Mucosa of descending colon (tissue), 3 donors: ENCODE measurements around the gene MED29. TPM values are rescaled to one million over a fixed set of nuclear protein-coding genes. Genes with fewer than 3 reads are reported as not detected.
A peak's percentile ranks its signal among the peaks of the same experiment; 100 is the strongest.

Experiments
- ATAC-seq: fragments of 200-7000 bp; cut with Tn5 transposase; one replicate; pipeline ENCODE4 v1.9.1; 2020; ENCODE audit warnings: mild to moderate bottlenecking, moderate library complexity
- DNase-seq, 3 donors: peaks; one replicate each; pipeline ENCODE4 v3.0.0-alpha.2; 2020
- H3K36me3 ChIP-seq: fragments of 200-600 bp; one replicate; pipeline ENCODE4 v1.8.0; 2021; ENCODE audit warnings: low read depth, mild to moderate bottlenecking
- H3K4me1 ChIP-seq: fragments of 200-600 bp; one replicate; pipeline ENCODE4 v1.8.0; 2021; ENCODE audit warnings: low read depth, mild to moderate bottlenecking
- H3K4me3 ChIP-seq: fragments of 200-600 bp; one replicate; pipeline ENCODE4 v1.8.0; 2021; ENCODE audit warnings: mild to moderate bottlenecking
- H3K9me3 ChIP-seq: fragments of 200-600 bp; one replicate; pipeline ENCODE4 v1.8.0; 2021; ENCODE audit warnings: mild to moderate bottlenecking
- CTCF ChIP-seq: fragments of 200-600 bp; IDR thresholded peaks from one replicate; pipeline ENCODE4 v1.8.0; 2022; ENCODE audit warnings: antibody characterized with exemption, mild to moderate bottlenecking
- intact Hi-C, 2 donors: fragments of 100-400 bp; cut with DNase I in 1 of 2; cut with micrococcal nuclease in 1 of 2; formaldehyde crosslinking; loops; one replicate each; pipeline versions ENCODE4 v1.11.0 to v1.11.1; 2022; cut with DNase I, micrococcal nuclease
- total RNA-seq, 3 donors: library from RNA; stranded (reverse); fragmentation: NEBNext Ultra II Directional in 2 of 3; extraction: Animal tissue kit (Norgen Biotek cat#: 25700) in 2 of 3; gene quantifications; one replicate each; pipeline versions ENCODE4 v1.2.1 to v1.2.4, GENCODE V29; 2021 to 2023
- donor health status: DM: no; HTN: no; CAD: no; lungs with moderate emphysema.
- donor health status: DM: no; HTN: no; CAD: no.
- donor health status: DM: no; HTN: yes; CAD: no.

Gene MED29
- total RNA-seq, 3 donors from 2014 or later = 28.4 to 31.2 (median 28.8) TPM

GRCh38 chr19:39401549-39402345, 10.6 kb downstream of the MED29 start:
- TF ChIP-seq CTCF = no peak
- intact Hi-C loops = no loop called here
- no peak overlapping the region for H3K4me3 ChIP-seq
- H3K9me3 ChIP-seq = no peaks in the 10 kb centered on the region
- peak; percentile 86 to 92 (median 86) for DNase-seq
- H3K4me1 ChIP-seq = peaks cover 68% of the 10 kb centered on the region
- ATAC-seq = peak; percentile 37
- H3K36me3 ChIP-seq = no peaks in the 10 kb centered on the region

GRCh38 chr19:39402346-39403300, 11.4 kb downstream of the MED29 start:
- no peak overlapping the region for H3K4me3 ChIP-seq
- intact Hi-C loops = no loop called here
- H3K9me3 ChIP-seq = no peaks in the 10 kb centered on the region
- peaks cover 62% of the 10 kb centered on the region for H3K4me1 ChIP-seq
- TF ChIP-seq CTCF = no peak
- peak; percentile 90 to 96 (median 94) for DNase-seq
- ATAC-seq = peak; percentile 40
- no peaks in the 10 kb centered on the region for H3K36me3 ChIP-seq

DNA sequence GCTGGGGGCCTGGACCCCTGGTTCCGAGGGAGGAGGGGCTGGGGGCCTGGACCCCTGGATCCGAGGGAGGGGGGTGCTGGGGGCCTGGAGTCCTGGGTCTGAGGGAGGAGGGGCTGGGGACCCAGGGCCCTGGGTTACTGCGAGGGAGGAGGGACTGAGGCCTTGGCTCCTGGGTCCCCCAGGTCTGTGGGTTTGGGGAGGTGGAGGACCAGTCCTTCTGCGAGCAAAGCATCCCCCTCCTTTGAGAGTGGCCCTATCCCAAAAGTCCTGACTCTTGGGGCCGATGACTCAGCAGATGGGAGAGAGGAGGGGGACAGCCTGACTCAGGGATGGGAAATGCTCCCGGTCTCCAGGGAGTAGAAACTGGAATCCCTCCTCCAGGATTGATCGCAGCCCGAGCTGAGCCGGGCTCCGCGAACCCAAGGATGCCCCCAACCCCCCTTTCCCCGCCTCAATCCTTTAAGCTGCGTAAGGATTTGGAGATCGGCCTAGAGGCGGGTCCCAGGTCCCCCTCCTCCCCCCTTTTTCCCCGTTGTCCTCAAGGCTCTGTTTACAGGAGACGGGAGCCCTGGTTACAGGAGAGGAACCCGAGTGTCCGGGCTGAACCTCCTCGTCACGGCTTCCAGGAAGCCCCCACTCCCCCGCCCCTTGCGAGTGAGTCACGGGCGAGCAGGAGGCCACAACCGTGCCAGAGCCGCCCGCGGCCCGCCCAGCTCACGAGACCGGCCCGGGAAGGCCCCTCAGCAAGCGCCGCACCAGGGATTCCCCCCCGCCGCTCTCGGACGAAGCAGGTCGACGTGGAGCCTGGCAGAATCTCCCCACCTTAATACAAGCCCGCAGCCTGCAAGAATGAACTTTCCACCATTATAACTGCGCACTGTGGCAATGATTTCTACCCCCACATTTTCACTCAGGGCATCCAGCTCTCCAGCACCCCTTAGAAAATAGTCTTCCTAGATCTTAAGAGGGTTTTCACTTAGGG, 12.4 kb downstream of the MED29 start:
- intact Hi-C loops = no loop called here
- Histone ChIP-seq H3K4me1 (peaks cover 52% of the 10 kb centered on the region), H3K9me3 (no peaks in the 10 kb centered on the region), H3K4me3 (no peak overlapping the region), H3K36me3 (no peaks in the 10 kb centered on the region)
- DNase-seq (peak; percentile 96 to 99 (median 96)), ATAC-seq (peak; percentile 49)
- TF ChIP-seq CTCF = no peak

DNA sequence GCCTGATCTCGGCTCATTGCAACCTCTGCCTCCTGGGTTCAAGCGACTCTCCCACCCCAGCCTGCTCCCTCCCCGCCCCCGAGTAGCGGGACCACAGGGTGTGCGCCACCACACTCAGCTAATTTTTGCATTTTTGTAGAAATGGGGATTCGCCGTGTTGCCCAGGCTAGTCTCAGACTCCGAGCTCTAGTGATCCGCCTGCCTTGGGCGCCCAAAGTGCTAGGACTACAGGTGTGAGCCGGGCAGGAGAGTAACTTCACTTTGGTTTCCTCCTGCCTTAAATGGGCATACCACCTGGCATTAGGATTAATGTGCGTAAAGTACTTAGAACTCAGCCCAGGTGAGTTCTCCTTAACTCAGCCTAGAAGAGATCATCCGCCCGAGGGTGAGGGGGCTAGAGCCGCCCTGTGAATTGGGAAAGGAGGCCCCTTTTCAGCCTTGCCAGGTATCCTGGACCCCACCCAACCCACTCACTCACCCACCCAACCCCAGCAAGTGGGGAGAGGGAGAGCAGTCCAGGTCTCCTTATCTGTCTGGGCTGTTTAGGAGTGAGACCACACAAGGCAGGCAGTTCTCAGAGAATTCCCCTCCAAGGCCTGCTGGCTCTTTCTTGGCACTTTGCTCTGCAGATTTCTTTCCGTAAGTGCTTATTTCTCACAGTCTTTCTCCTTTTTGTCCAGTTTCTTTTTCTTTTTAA, 14.2 kb downstream of the MED29 start:
- ATAC-seq (no peak), DNase-seq (peak in 1 of 3 donors; percentile 61)
- intact Hi-C loops = no loop called here
- no peaks in the 10 kb centered on the region for H3K36me3 ChIP-seq
- no peak for TF ChIP-seq CTCF
- peaks cover 40% of the 10 kb centered on the region for H3K4me1 ChIP-seq
- H3K4me3 ChIP-seq = no peak overlapping the region
- H3K9me3 ChIP-seq = no peaks in the 10 kb centered on the region
